HepG2 (cell line): ENCODE results near the gene GADD45G. TPM values are rescaled to one million over a fixed set of nuclear protein-coding genes. Genes with fewer than 3 reads are reported as not detected.

ENCODE experiments used
- ATAC-seq: fragments of 200-7000 bp; cut with Tn5 transposase; 3 replicates; pipeline ENCODE4 v1.9.1; 2020; ENCODE audit warnings: mild to moderate bottlenecking, moderate library complexity
- BruUV-seq: library from RNA; stranded (reverse); fragments of 400-500 nt; replicated peaks from 2 replicates; lab custom pipeline; 2021; lab: Mats Ljungman, UMichigan
- CTCF ChIA-PET: fragments of 300-600 bp; formaldehyde crosslinking; extraction: SDS; loops from one replicate; lab custom pipeline; 2021; ENCODE audit warnings: low total read pairs, inconsistent platforms, low intra/inter-chr PET ratio; lab: Yijun Ruan, JAX
- POLR2A ChIA-PET: fragments of 350-600 bp; sonication (Branson Sonifier 250); formaldehyde crosslinking; loops from one replicate; lab custom pipeline; 2020; ENCODE audit warnings: antibody characterized with exemption, inconsistent platforms; lab: Yijun Ruan, JAX
- DNase-seq: peaks from one replicate; pipeline ENCODE4 v3.0.0-alpha.2; 2015; ENCODE audit warnings: low spot score
- FAIRE-seq: peaks from 3 replicates; lab custom pipeline; 2011; peaks lifted over from hg19 to GRCh38; lab: Jason Lieb, UNC
- H2AFZ ChIP-seq: one replicate; pipeline ENCODE4 v1.6.1; 2011; ENCODE audit warnings: low read length, inconsistent platforms
- H3K27ac ChIP-seq: fragments of 300-600 bp; 3 replicates; pipeline ENCODE4 v1.8.0; 2011; ENCODE audit warnings: mixed run types, mild to moderate bottlenecking, mixed read lengths, low read length, inconsistent platforms; ENCODE audit not compliant: insufficient read depth; ENCODE audit errors: extremely low read length
- H3K27me3 ChIP-seq, 2 experiments: fragments of 200-600 bp in 1 of 2; 2 replicates in 1 of 2; 3 replicates in 1 of 2; pipeline versions ENCODE4 v1.6.0 to v1.8.0; 2011; ENCODE audit warnings: low read length in 2 of 2, mild to moderate bottlenecking in 2 of 2, moderate library complexity in 2 of 2, inconsistent platforms in 1 of 2; ENCODE audit not compliant: insufficient read depth in 2 of 2, control insufficient read depth in 1 of 2
- H3K36me3 ChIP-seq, 2 experiments: fragments of 200-600 bp in 1 of 2; replicated peaks in 1 of 2; 2 replicates in 1 of 2; 3 replicates in 1 of 2; pipeline versions ENCODE4 v1.5.1 to v1.8.0; 2011; ENCODE audit warnings: low read length in 2 of 2, inconsistent platforms in 1 of 2; ENCODE audit not compliant: insufficient read depth in 2 of 2, control insufficient read depth in 1 of 2
- H3K4me1 ChIP-seq: 2 replicates; pipeline ENCODE4 v1.5.1; 2012; ENCODE audit warnings: low read length, inconsistent platforms; ENCODE audit not compliant: insufficient read depth
- H3K4me2 ChIP-seq: 2 replicates; pipeline ENCODE4 v1.6.0; 2011; ENCODE audit warnings: low read depth, low read length, inconsistent platforms
- H3K4me3 ChIP-seq, 3 experiments: fragments of 200-600 bp in 1 of 3; sonication (generic), shearing (Covaris generic) in 1 of 3; replicated peaks in 1 of 3; 2 replicates each; pipeline ENCODE4 v1.5.1; 2011 to 2016; ENCODE audit warnings: low read length in 3 of 3, inconsistent platforms in 2 of 3, low read depth in 2 of 3, mild to moderate bottlenecking in 2 of 3, control low read depth in 1 of 3, mixed read lengths in 1 of 3; ENCODE audit not compliant: insufficient read depth in 1 of 3
- H3K79me2 ChIP-seq: one replicate; pipeline ENCODE4 v1.6.1; 2011; ENCODE audit warnings: low read length, inconsistent platforms; ENCODE audit not compliant: insufficient read depth
- H3K9ac ChIP-seq: 2 replicates; pipeline ENCODE4 v1.6.0; 2011; ENCODE audit warnings: mild to moderate bottlenecking, low read depth, low read length, inconsistent platforms; ENCODE audit not compliant: insufficient read depth
- H3K9me3 ChIP-seq: 2 replicates; pipeline ENCODE4 v1.5.1; 2012; ENCODE audit warnings: mild to moderate bottlenecking, low read length
- H4K20me1 ChIP-seq: 2 replicates; pipeline ENCODE4 v1.6.0; 2011; ENCODE audit warnings: inconsistent platforms, mild to moderate bottlenecking, low read length, moderate library complexity; ENCODE audit not compliant: insufficient read depth
- DMTF1 ChIP-seq: sonication (generic); formaldehyde crosslinking; IDR thresholded peaks from 2 replicates; pipeline ENCODE4 v1.4.0; 2020; ENCODE audit warnings: mild to moderate bottlenecking, missing genetic modification reagents
- DNMT1 ChIP-seq: sonication (generic); formaldehyde crosslinking; IDR thresholded peaks from 2 replicates; pipeline ENCODE4 v1.5.1; 2020; ENCODE audit warnings: mild to moderate bottlenecking, missing genetic modification reagents
- PLRG1 ChIP-seq: fragments of 450-650 bp; conservative IDR thresholded peaks from 2 replicates; pipeline ENCODE4 v1.6.1; 2016
- POLR2AphosphoS5 ChIP-seq: IDR thresholded peaks from 2 replicates; pipeline ENCODE4 v1.6.1; 2012; ENCODE audit warnings: low read depth, low read length
- SNAPC4 ChIP-seq: sonication (generic); formaldehyde crosslinking; IDR thresholded peaks from 2 replicates; pipeline ENCODE4 v1.4.0; 2020; ENCODE audit warnings: mild to moderate bottlenecking, missing genetic modification reagents
- ZXDC ChIP-seq: sonication (generic); formaldehyde crosslinking; IDR thresholded peaks from 2 replicates; pipeline ENCODE4 v1.5.0; 2020; ENCODE audit warnings: mild to moderate bottlenecking, missing genetic modification reagents
- WGBS: methylation state at CpG from one replicate; pipeline ENCODE4 v1.1.6; 2017; ENCODE audit warnings: low lambda C conversion rate; 5-methylcytosine and 5-hydroxymethylcytosine counted together
- in situ Hi-C: cut with HindIII; loops from 2 replicates; pipeline ENCODE4 v1.10.0; 2017; ENCODE audit warnings: low pct_unique_long_range_greater_than_20kb; ENCODE audit not compliant: extremely low pct_ligation_motif_present
- intact Hi-C: fragments of 100-400 bp; cut with micrococcal nuclease; formaldehyde crosslinking; loops from one replicate; pipeline ENCODE4 v1.10.0; 2022; ENCODE audit not compliant: unreplicated experiment
- polyA plus RNA-seq, 8 experiments: library from polyadenylated mRNA; depleted of rRNA in 3 of 8; stranded (reverse) in 7 of 8; unstranded in 1 of 8; fragments of >200 nt; fragmentation: Illumina TruSeq in 4 of 8; extraction: Trizol in 4 of 8; gene quantifications; 2 replicates each; pipeline versions ENCODE4 v1.2.1 to v1.2.3, GENCODE V29; 2011 to 2016; ENCODE audit warnings: low read depth in 4 of 8, missing spikeins in 1 of 8, mixed read lengths in 1 of 8; ENCODE audit not compliant: insufficient read depth in 1 of 8
- total RNA-seq, 5 experiments: library from RNA; depleted of rRNA; stranded (reverse); fragments of >200 nt; fragmentation: Illumina TruSeq; extraction: Trizol; gene quantifications; 2 replicates each; pipeline ENCODE4 v1.2.3, GENCODE V29; 2016; ENCODE audit warnings: low read depth in 1 of 5

GADD45G gene
- total and polyA plus RNA-seq, 2 of the 13 experiments (the other 11 are each of a cell fraction or from before 2014, with no cell fraction given), result not detected

GRCh38 chr9:89640361-89640760, 35.5 kb downstream of the GADD45G start (continued):
- TF ChIP-seq DMTF1 (CRISPR knock-in tag) (no peak), POLR2AphosphoS5 (no peak)

- in situ Hi-C loops (no loop called here), intact Hi-C loops (no loop called here)
- Histone ChIP-seq H4K20me1 (no peaks in the 10 kb centered on the region), H3K79me2 (no peaks in the 10 kb centered on the region), H3K36me3 (no peaks in the 10 kb centered on the region), H3K27me3 (peaks cover 3 to 21% of the 10 kb centered on the region in 2 experiments; a peak in 3 of 5 replicates), H3K4me3 (no peak overlapping the region), H3K4me2 (no peak overlapping the region), H2AFZ (no peak overlapping the region), H3K9me3 (no peaks in the 10 kb centered on the region), H3K27ac (no peak overlapping the region), H3K4me1 (no peaks in the 10 kb centered on the region), H3K9ac (no peak overlapping the region)
- POLR2A ChIA-PET, result no interaction called here
- WGBS, result 100% methylated on average over 1 of the region's 8 CpGs
- ATAC-seq, result no peak; the same call in 2 of the 3 replicates
- FAIRE-seq, result no peak
- CTCF ChIA-PET, result no interaction called here
- no TSS peak for BruUV-seq
- DNase-seq, result no peak
- TF ChIP-seq ZXDC (CRISPR knock-in tag), result no peak
- TF ChIP-seq SNAPC4 (CRISPR knock-in tag), result no peak
- no peak for TF ChIP-seq DNMT1
- TF ChIP-seq PLRG1, result no peak
Measured at GRCh38 chr9:89640801-89641200, 36.0 kb downstream of the GADD45G start.
